ENCODE results near the gene WDFY3.

Gene WDFY3

GRCh38 chr4:84681486-84682274 lies 284.8 kb downstream of the WDFY3 start:
- Histone ChIP-seq H3K4me3 (no peak overlapping the region), H3K27ac (peak overlapping the region in 1 of 2 donors; percentile 27)
- no peak for TF ChIP-seq CTCF (IDR thresholded peaks at IDR 0.05)
- DNase-seq (ENCODE audit: low spot score): no peak

DNA sequence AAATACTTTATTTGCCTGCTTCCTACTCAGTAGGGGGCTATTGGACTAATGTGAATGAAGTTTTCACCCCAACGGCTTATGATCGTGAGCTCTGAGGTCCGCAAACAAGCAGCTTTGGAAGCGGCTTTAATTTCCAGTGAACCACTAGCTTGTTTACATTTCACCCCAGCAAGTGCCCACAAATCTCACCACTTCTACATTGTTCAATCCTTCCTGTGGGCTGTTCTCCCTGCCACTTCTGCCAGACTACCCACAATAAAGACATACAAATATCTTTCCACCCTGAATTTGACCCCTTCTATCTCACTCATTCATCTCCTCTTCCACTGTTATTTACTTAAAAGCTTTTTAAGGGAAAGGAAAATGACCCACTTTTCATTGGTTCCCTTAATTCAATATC lies 285.5 kb downstream of the WDFY3 start:
- Histone ChIP-seq H3K4me3 (no peak overlapping the region), H3K27ac (no peak overlapping the region)
- TF ChIP-seq CTCF (IDR thresholded peaks at IDR 0.05): no peak
- no peak for DNase-seq (ENCODE audit: low spot score)

- DNase-seq (ENCODE audit: low spot score): no peak
- no peak for TF ChIP-seq CTCF (IDR thresholded peaks at IDR 0.05)
- Histone ChIP-seq H3K4me3 (no peak overlapping the region), H3K27ac (no peak overlapping the region)
Observed at GRCh38 chr4:84678976-84679744, 287.3 kb downstream of the WDFY3 start.

GRCh38 chr4:84677995-84678394 lies 288.5 kb downstream of the WDFY3 start:
- H3K27ac ChIP-seq: no peak overlapping the region
- H3K4me3 ChIP-seq: no peak overlapping the region
- no peak for DNase-seq (ENCODE audit: low spot score)
- no peak for TF ChIP-seq CTCF (IDR thresholded peaks at IDR 0.05)

GRCh38 chr4:84677093-84677492 lies 289.4 kb downstream of the WDFY3 start:
- H3K27ac ChIP-seq: no peak overlapping the region
- no peak for TF ChIP-seq CTCF (IDR thresholded peaks at IDR 0.05)
- no peak overlapping the region for H3K4me3 ChIP-seq
- no peak for DNase-seq (ENCODE audit: low spot score)

DNA sequence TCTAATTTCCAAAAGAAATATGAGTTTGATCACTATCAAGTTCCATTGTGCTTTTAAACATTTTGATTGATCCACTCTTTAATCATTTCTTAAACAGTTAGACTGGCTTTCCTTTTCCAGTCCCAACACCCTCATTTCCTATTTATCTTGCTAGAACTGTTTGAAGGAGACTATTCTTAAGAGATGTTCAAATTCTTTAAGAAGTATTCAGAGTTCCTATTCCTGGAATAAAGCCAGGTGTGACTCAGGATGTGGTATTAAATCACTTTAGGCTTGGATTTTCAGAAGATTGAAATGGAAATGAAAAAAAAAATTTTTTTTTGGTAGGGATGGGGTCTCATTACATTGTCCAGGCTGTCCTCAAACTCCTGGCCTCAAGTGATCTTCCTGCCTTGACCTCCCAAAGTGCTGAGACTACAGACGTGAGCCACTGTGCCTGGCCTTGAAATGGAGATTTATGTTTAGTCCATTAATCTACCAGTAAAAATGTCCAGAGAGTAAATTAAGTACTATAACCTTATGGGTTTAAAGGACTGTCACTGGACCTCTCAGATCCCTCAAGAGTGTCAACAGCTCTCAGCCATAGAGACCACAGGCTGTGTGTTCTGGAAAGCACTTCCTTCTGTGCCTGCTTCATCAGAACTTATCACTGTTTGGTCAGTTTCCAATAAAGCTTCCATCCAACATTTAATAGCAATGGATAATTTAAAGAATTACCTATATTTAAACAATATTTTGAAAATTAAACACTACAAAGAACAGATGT lies 292.8 kb downstream of the WDFY3 start:
- DNase-seq (ENCODE audit: low spot score): no peak
- Histone ChIP-seq H3K4me3 (no peak overlapping the region), H3K27ac (no peak overlapping the region)
- TF ChIP-seq CTCF (IDR thresholded peaks at IDR 0.05): no peak

All from coronary artery (tissue), 2 donors.